Activated CD8-positive, alpha-beta memory T cell treated with anti-CD3 and anti-CD28 coated beads, Interleukin-2, amount 50 U/mL, for 24 hours (primary cell): ENCODE results near the gene DISC1.
"Not testable (repeated sequence)": the region's sequence is repeated elsewhere in the genome, so short reads cannot be mapped to it uniquely, and the experiment has no call there.

Source experiments
- DNase-seq: peaks from one replicate; pipeline ENCODE4 v3.0.0-alpha.2; 2020; ENCODE audit errors: extremely low read depth

Gene DISC1

DNA sequence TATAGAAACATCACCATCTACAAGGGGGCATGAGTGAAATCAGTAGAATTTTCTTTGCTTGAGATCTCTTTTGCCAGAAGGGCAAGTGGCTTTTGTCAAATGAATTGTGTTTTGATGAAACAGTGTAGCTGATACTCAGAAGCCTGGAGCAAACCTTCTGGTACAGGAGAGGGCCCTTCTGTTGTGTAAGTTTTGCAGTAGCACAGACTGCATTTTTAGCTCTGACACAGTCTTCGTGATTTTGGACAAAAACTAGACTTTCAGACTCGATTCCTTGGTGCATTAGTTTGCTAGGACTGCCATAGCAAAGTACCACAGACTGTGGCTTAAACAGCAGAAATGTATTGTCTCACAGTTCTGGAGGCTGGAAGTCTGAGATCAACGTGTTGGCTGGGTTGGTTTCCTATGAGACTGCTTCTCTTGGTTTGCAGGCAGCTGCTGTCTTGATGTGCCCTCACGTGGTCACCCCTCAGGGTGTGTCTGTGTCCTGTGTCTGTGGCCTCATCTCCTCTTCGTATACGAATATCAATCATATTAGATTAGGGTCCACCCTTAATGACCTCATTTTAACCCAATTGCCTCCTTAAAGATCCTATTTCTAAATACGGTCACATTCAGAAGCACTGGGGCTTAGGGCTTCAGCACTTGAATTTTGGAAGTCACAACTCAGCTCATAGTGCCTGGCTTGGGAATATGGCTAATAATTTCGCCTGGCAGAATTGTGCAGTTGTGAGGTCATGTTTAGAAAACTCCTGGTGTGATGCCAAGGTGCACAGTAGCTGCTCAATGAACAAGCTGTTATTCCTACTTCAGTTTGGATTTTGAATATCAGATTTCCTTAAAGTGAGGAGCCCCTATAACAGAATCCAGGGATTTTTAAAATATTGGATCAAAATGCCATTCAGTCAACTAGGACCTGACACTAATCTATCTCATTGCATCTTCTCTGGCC is 21.2 kb upstream of the DISC1 start:
- no peak for DNase-seq

DNA sequence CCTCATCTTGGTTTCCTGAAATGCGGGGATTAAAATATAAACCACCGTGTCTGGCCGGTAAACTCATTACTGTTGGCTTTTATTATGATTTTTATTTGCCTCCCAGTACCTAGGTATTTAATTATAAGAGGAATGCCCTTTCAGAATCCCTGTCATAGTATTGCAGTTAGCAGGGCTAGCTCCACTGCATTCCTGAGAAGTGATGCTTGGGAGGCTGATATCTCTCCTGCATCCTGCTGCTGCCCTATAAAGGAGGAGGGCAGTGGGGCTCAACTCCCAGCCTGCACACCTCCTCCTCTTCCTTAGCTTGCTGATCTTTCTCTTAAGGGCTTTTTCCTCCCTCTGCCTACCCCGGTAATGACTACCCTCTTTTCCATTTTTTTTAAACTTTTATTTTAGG is 19.9 kb upstream of the DISC1 start:
- DNase-seq = no peak

DNA sequence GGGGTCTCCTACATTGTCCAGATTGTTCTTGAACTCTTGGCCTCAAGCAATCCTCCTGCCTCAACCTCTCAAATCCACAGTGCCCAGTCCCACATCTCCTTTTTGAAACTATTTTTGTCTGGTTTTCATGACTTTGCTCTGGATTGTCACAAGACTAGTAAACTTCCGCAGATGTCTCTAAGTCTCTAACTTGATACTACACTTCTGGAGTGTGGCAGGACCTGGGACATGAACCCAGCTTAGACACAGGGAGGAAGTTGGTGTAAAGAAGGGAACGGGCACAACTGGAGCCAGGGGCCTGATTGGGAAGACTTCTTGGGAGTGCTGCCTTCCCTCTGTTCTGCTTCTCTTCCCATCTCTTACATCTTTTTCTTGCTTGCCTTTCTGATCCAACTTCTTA is 16.2 kb upstream of the DISC1 start:
- DNase-seq = no peak

- no peak for DNase-seq
Observed at GRCh38 chr1:231611111-231611510, 15.5 kb upstream of the DISC1 start.

- DNase-seq = no peak
Observed at GRCh38 chr1:231611851-231612250, 14.7 kb upstream of the DISC1 start.

DNA sequence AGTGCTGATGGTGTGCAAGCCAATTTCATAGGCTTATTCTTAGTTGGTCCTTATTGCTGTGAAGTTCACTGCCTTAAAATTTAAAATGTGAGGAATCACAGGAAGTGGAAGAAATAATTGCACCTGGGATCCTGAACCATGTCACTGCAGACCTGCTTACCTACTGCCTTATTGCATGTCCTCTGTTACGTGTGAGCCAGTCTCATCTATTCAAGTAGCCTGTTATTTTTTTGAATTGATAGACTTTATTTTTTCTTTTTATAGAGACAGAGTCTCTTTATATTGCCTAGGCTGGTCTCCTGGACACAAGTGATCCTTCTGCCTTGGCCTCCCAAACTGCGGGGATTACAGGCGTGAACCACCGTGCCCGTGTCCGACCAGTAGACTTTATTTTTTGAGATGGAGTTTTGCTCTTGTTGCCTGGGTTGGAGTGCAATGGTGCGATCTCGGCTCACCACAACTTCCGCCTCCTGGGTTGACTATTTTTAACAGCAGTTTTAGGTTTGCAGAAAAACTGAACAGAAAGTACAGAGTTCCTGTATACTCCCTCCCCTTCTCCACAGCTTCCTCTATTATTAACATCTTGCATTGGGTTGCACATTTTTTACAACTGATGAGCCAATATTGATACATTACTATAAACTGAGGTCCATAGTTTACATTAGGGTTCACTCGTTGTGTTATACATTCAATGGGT is 14.0 kb upstream of the DISC1 start:
- DNase-seq = no peak

DNA sequence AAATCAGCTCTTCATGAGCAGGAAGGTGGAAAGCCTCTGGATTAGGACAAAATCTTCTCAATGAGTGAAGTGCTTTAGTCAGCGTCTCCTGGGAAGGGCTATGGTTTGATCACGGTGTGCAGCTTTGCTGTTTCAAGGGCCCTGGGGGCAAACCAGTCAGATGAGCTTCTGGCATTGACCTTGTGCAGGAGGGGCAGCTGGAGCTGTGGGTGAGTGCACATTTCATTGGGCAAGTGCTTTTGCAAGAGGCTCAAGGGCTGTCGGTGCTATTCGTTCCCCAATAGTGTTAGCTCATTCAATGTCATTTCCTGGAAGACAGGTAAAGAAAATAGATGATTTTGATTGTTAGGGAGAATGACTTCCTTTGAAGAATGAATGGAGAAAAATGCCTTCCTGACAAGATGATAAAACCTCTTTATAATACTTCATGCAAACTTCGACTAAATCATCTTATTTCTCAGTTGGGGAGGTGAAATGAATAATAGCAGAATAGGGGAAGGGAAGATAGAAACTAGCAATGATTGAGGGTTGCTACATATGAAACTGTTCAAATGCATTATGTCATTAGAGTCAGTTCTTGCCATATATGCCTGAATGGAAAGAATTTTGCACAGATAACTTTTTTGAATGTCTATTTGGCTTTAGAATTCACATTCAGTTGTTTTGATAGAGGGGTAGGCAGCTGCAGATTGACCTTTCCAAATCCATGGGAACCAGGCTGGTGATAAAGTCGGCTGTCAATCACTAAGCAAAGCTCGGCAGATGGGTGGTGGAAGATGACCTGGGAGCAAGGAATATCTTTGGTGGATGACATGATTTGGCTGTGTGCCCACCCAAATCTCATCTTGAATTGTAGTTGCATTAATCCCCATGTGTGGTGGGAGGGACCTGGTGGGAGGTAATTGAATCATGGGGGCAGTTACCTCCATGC is 12.9 kb upstream of the DISC1 start:
- DNase-seq = no peak

GRCh38 chr1:231616667-231617066 is 9.9 kb upstream of the DISC1 start:
- no peak for DNase-seq

GRCh38 chr1:231618609-231619256 is 7.9 kb upstream of the DISC1 start:
- DNase-seq = no peak

DNA sequence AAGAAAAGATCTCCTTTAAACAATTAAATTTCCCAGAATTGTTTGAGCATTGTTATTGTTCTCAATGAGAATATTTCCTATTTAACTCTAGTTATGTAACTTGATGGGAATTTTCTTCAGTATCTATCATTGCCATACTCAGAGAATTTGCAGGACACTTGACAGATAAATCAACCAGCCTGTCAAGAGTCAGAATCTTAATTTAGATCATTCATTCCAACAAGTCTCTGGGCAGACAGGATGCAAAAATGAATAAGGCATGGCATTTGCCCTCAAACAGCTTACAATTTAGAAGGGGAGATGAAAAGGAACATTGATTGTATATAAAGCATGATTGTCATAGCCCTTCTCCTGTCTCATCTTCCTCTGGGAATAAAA is 7.3 kb upstream of the DISC1 start:
- DNase-seq = no peak

GRCh38 chr1:231625042-231625441 is 1.5 kb upstream of the DISC1 start:
- not testable (repeated sequence) for DNase-seq

GRCh38 chr1:231625975-231626534 is 535 bp upstream of the DISC1 start:
- no peak for DNase-seq

GRCh38 chr1:231626951-231627614 is 493 bp downstream of the DISC1 start:
- DNase-seq = no peak

- peak; percentile 33 for DNase-seq
Observed at GRCh38 chr1:231628207-231628876, 1.8 kb downstream of the DISC1 start.

- no peak for DNase-seq
Observed at GRCh38 chr1:231629132-231629531, 2.5 kb downstream of the DISC1 start.

DNA sequence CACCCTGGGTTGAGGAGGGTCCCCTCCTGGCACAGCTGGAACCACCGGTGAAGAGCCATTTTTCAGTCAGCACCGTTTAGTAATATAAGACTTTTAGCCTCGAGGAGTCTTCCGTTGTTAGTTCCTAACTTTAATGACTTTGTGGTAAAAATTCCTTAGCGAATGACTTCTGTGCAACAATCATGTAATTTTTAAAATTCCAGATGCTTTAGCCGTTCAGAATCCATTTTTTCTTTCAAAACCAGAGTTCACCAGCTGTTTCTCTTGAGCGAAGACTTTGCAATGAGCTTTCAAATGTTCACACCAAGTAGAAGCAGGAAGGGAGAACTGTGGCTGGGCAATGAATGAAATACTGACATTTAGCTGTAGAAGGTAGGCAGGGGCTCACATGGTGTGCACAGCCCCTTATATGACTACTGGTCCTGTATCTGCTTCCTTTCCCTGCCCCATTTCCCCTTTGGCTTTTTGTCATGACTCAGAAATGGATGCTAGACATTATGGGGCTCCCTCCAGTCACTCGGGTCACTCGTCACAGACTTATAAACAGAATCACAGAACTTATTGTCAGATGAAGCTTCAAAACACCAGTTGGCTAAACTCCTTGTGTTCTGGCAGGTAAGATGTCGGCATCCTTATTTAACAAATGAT is 4.1 kb downstream of the DISC1 start:
- no peak for DNase-seq

DNA sequence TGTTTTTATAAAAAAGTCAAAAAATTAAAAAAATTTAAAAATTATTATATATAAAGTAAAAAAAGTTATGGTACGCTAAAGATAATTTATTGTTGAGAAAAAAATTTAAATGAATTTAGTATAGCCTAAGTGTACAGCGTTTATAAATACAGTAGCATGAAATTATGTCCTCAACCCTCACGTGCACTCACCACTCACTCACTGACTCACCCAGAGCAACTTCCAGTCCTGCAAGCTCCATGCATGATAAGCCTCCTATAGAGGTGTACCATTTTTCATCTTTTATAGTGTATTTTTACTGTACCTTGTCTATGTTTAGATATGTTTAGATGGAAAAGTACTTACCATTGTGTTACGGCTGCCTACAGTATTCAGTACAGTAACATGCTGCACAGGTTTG is 5.1 kb downstream of the DISC1 start:
- DNase-seq = no peak

DNA sequence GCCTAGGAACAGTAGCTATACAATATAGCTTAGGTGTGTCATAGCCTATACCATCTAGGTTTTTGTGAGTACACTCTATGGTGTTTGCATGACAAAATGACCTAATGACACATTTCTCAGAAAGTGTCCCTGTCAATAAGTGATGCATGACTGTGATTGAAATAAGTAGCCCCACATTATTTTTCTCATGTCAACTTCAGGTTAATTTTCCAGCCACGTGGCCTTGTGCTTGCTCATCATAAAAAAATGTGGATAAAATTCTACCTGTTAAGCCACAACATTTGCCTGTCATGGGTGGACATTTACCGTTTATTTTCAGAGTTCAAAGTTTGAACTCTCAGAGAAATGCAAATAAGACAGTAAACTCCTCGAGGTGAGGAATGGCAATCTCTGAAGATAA is 5.5 kb downstream of the DISC1 start:
- DNase-seq = no peak

DNA sequence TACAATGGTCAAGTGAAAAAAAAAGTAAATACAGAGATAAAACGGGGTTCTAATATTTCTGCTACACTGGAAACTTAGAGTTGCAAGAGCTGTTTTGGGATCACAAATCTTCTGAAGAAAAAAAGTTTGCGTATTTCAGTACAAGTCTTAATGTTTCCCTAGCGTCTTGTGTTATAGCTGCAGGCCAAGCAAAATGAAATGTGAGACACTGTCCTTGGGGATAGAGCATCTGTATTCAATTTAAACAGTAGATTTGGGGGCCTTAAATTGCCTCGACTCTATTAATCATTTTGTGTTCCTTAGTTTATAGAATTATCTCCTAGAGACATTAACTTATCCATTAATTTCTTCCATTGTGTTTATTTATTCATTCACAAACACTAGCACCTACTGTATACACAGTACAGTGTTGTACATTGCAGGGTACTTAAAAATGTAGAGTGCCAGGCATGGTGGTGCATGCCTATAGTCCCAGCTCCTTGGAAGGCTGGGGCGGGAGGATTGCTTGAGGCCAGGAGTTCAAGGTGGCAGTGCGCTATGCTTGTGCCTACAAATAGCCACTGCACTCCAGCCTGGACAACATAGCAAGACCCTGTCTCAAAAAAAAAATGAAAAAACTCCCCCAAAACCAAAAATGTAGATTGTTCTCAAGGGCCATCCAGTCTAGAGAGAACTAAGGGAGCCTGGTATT is 7.9 kb downstream of the DISC1 start:
- no peak for DNase-seq
